Right ventricle myocardium inferior (tissue), 1 donor: ENCODE results near the gene ANO6. TPM values are rescaled to one million over a fixed set of nuclear protein-coding genes. Genes with fewer than 3 reads are reported as not detected.
"Not testable (repeated sequence)": the region's sequence is repeated elsewhere in the genome, so short reads cannot be mapped to it uniquely, and the experiment has no call there.

Source experiments
- ATAC-seq: fragments of 200-7000 bp; cut with Tn5 transposase; one replicate; pipeline ENCODE4 v1.9.1; 2020; ENCODE audit warnings: mild to moderate bottlenecking, moderate library complexity
- DNase-seq: peaks from one replicate; pipeline ENCODE4 v3.0.0; 2021; ENCODE audit errors: missing footprints
- intact Hi-C: fragments of 100-400 bp; cut with DNase I; formaldehyde crosslinking; loops from one replicate; pipeline ENCODE4 v1.11.0; 2022
- total RNA-seq: library from RNA; stranded (reverse); fragmentation: NEBNext Ultra II Directional; extraction: Animal tissue kit (Norgen Biotek cat#: 25700); gene quantifications from one replicate; pipeline ENCODE4 v1.2.1, GENCODE V29; 2021
- donor health status: DM: no; HTN: yes; CAD: no; lungs with severe emphysema.

Gene ANO6
- total RNA-seq, 1 donor from 2014 or later = 49.0 TPM

GRCh38 chr12:45231515-45232145 is 15.7 kb downstream of the ANO6 start:
- intact Hi-C loops = no loop called here
- DNase-seq (no peak), ATAC-seq (no peak)

GRCh38 chr12:45232146-45232755 is 16.4 kb downstream of the ANO6 start:
- DNase-seq (no peak), ATAC-seq (no peak)
- intact Hi-C loops = no loop called here

GRCh38 chr12:45232756-45233372 is 17.0 kb downstream of the ANO6 start:
- DNase-seq (no peak), ATAC-seq (peak; percentile 53)
- intact Hi-C loops = no loop called here

GRCh38 chr12:45234139-45234865 is 18.4 kb downstream of the ANO6 start:
- DNase-seq (no peak), ATAC-seq (peak; percentile 87)
- intact Hi-C loops = loop anchor here (2.0 kb wide), 1 partner anchor 34 kb away; no protein-coding TSS in a partner anchor

GRCh38 chr12:45235087-45236025 is 19.5 kb downstream of the ANO6 start:
- DNase-seq (no peak), ATAC-seq (peak; percentile 42)
- intact Hi-C loops = loop anchor here (2.0 kb wide), 1 partner anchor 33 kb away; no protein-coding TSS in a partner anchor

GRCh38 chr12:45236383-45236782 is 20.5 kb downstream of the ANO6 start:
- ATAC-seq, DNase-seq, intact Hi-C loops: not testable (repeated sequence)

- no peak for DNase-seq
- no peak for ATAC-seq
- intact Hi-C loops = no loop called here
Observed at GRCh38 chr12:45242180-45242579, 26.3 kb downstream of the ANO6 start.

- DNase-seq (no peak), ATAC-seq (no peak)
- intact Hi-C loops = no loop called here
Observed at GRCh38 chr12:45243963-45244362, 28.1 kb downstream of the ANO6 start.

- DNase-seq (no peak), ATAC-seq (peak; percentile 39)
- intact Hi-C loops = no loop called here
Observed at GRCh38 chr12:45244561-45245343, 28.9 kb downstream of the ANO6 start.

- ATAC-seq = no peak
- no peak for DNase-seq
- intact Hi-C loops = no loop called here
Observed at GRCh38 chr12:45246236-45246635, 30.3 kb downstream of the ANO6 start.

GRCh38 chr12:45247589-45247988 is 31.7 kb downstream of the ANO6 start:
- intact Hi-C loops = no loop called here
- DNase-seq = no peak
- ATAC-seq = no peak

- intact Hi-C loops = no loop called here
- ATAC-seq (no peak), DNase-seq (no peak)
Observed at GRCh38 chr12:45248095-45248494, 32.2 kb downstream of the ANO6 start.

- intact Hi-C loops = no loop called here
- ATAC-seq = no peak
- DNase-seq = no peak
Observed at GRCh38 chr12:45254254-45254653, 38.4 kb downstream of the ANO6 start.

- intact Hi-C loops = no loop called here
- DNase-seq (no peak), ATAC-seq (no peak)
Observed at GRCh38 chr12:45256721-45257120, 40.8 kb downstream of the ANO6 start.

GRCh38 chr12:45257185-45257930 is 41.5 kb downstream of the ANO6 start:
- DNase-seq (no peak), ATAC-seq (no peak)
- intact Hi-C loops = no loop called here

GRCh38 chr12:45259675-45260074 is 43.8 kb downstream of the ANO6 start:
- intact Hi-C loops = no loop called here
- ATAC-seq (peak; percentile 17), DNase-seq (no peak)
